C4-2B (cell line): ENCODE data around the gene ELP5.

Experiments
- H3K27ac ChIP-seq: fragments of 450-650 bp; 2 replicates; pipeline ENCODE4 v1.5.1; 2017
- CTCF ChIP-seq: fragments of 450-650 bp; conservative IDR thresholded peaks from 2 replicates; pipeline ENCODE4 v1.5.1; 2017; ENCODE audit warnings: mild to moderate bottlenecking
- ZFX ChIP-seq: fragments of 450-650 bp; IDR thresholded peaks from 2 replicates; pipeline ENCODE4 v1.6.1; 2017

The ELP5 gene

GRCh38 chr17:7224661-7225111 is 27.3 kb upstream of the ELP5 start:
- no peak for TF ChIP-seq CTCF
- TF ChIP-seq ZFX = no peak
- H3K27ac ChIP-seq = peak overlapping the region; percentile 100

- H3K27ac ChIP-seq = peak overlapping the region; percentile 100; the same call in 1 of the 2 replicates
- TF ChIP-seq CTCF (no peak), ZFX (no peak)
Observed at GRCh38 chr17:7225711-7226331, 26.2 kb upstream of the ELP5 start.

DNA sequence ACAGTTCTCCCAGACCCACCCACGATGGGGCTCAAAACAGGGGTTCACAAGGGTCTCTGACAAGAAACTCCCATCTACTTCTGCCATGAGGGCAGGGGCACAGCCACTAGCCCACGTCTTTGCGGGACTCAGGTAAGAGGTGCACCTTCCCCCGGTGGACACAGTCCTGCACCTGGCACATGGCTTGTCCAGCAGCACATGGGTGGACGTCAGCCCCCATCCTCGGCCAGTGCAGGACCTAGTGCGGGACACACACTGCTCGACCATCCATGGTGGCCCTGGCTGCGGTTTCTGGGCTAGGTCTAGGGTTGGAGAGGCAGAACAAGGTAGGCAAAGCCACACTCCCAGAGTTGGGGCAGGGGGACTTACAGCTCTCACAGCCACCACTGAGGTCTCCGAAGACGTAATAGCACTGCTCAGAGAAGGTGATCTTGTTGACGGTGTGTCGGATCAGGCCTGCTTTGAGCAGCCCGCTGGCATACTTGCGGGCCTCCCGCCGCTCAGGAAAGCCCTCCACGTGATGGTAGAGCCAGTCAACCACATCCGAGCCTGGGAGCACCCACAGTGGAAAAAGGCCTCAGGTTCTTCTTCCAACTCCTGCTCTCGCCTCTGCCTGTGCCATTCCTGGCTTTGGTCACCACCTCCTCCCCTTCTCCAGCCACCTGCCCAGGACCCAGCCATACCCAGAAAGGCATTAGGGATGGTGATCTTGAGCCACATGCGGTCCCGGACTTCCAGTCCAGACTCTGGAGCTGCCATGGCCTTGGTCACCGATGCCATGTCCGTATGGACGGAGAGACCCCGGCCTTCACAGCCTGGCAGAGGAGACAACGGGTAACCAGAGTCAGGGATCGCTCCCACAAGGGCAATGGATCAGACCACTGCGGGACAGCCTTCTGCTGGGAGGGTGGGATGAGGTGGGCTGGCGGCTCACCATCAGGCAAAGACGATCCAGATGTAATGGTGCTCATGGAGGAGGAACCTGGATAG is 25.0 kb upstream of the ELP5 start:
- peak overlapping the region; percentile 92 for H3K27ac ChIP-seq
- no peak for TF ChIP-seq ZFX
- TF ChIP-seq CTCF = no peak

DNA sequence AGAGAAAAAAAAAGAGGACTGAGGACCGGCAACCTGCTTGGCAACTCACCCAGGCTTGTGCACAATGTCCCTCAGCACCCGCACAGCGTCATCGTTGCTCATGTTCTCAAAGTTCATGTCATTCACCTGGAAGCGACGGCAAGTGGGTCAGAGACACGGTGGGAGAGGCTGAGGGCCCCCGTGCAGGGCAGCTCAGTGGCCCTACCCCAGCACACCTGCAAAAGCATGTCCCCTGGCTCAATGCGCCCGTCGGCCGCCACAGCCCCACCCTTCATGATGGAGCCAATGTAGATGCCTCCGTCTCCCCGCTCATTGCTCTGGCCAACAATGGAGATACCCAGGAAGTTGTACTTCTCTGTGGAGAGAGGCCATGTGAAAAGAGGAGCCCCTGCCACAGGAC is 23.1 kb upstream of the ELP5 start:
- TF ChIP-seq CTCF (no peak), ZFX (no peak)
- H3K27ac ChIP-seq = peak overlapping the region; percentile 92

GRCh38 chr17:7229504-7229903 is 22.5 kb upstream of the ELP5 start:
- TF ChIP-seq CTCF (no peak), ZFX (no peak)

GRCh38 chr17:7232114-7232513 is 19.9 kb upstream of the ELP5 start:
- no peak for TF ChIP-seq ZFX
- TF ChIP-seq CTCF = no peak
- no peak overlapping the region for H3K27ac ChIP-seq

More at GRCh38 chr17:7229504-7229903, 22.5 kb upstream of the ELP5 start:
- peak overlapping the region; percentile 92 for H3K27ac ChIP-seq

GRCh38 chr17:7233701-7234082 is 18.3 kb upstream of the ELP5 start:
- TF ChIP-seq ZFX (no peak), CTCF (no peak)
- H3K27ac ChIP-seq = peak overlapping the region; percentile 89
